HEK293 (cell line): ENCODE results near the gene ERCC3.

Experiments used
- CTCF ChIP-seq: fragments of 450-650 bp; formaldehyde crosslinking; IDR thresholded peaks from 2 replicates; pipeline ENCODE4 v1.5.1; 2016; ENCODE audit warnings: missing biosample characterization, missing genetic modification characterization
- REST ChIP-seq: fragments of 450-650 bp; formaldehyde crosslinking; IDR thresholded peaks from 2 replicates; pipeline ENCODE4 v1.5.1; 2016; ENCODE audit warnings: missing biosample characterization, missing genetic modification characterization
- TRIM28 ChIP-seq: IDR thresholded peaks from 2 replicates; pipeline ENCODE4 v1.6.1; 2011; ENCODE audit warnings: low read length, control low read depth, borderline replicate concordance
- YY1 ChIP-seq: fragments of 450-650 bp; formaldehyde crosslinking; IDR thresholded peaks from 2 replicates; pipeline ENCODE4 v1.5.1; 2018; ENCODE audit warnings: missing biosample characterization, missing genetic modification characterization
- ZNF121 ChIP-seq: fragments of 450-650 bp; formaldehyde crosslinking; IDR thresholded peaks from 2 replicates; pipeline ENCODE4 v1.5.1; 2016; ENCODE audit warnings: missing biosample characterization, missing genetic modification characterization
- ZNF138 ChIP-seq: fragments of 450-650 bp; formaldehyde crosslinking; IDR thresholded peaks from 2 replicates; pipeline ENCODE4 v1.5.1; 2016; ENCODE audit warnings: missing biosample characterization, missing genetic modification characterization, borderline replicate concordance
- ZNF362 ChIP-seq: fragments of 450-650 bp; formaldehyde crosslinking; IDR thresholded peaks from 2 replicates; pipeline ENCODE4 v1.5.1; 2016; ENCODE audit warnings: missing biosample characterization, missing genetic modification characterization
- ZNF416 ChIP-seq: fragments of 450-650 bp; formaldehyde crosslinking; IDR thresholded peaks from 2 replicates; pipeline ENCODE4 v1.5.1; 2016; ENCODE audit warnings: missing biosample characterization, missing genetic modification characterization
- ZNF423 ChIP-seq: fragments of 450-650 bp; formaldehyde crosslinking; IDR thresholded peaks from 2 replicates; pipeline ENCODE4 v1.5.1; 2016; ENCODE audit warnings: missing biosample characterization, missing genetic modification characterization
- ZNF521 ChIP-seq: fragments of 450-650 bp; formaldehyde crosslinking; IDR thresholded peaks from 2 replicates; pipeline ENCODE4 v1.5.1; 2017; ENCODE audit warnings: missing biosample characterization, mild to moderate bottlenecking, missing genetic modification characterization
- ZNF580 ChIP-seq: fragments of 450-650 bp; formaldehyde crosslinking; IDR thresholded peaks from 2 replicates; pipeline ENCODE4 v1.5.1; 2016; ENCODE audit warnings: missing biosample characterization, missing genetic modification characterization
- ZNF596 ChIP-seq: fragments of 450-650 bp; IDR thresholded peaks from 2 replicates; pipeline ENCODE4 v1.5.0; 2018; ENCODE audit warnings: missing biosample characterization, mild to moderate bottlenecking, missing genetic modification characterization, moderate library complexity
- ZNF768 ChIP-seq: fragments of 450-650 bp; formaldehyde crosslinking; IDR thresholded peaks from 2 replicates; pipeline ENCODE4 v1.5.1; 2018; ENCODE audit warnings: missing biosample characterization, mild to moderate bottlenecking, missing genetic modification characterization

- TF ChIP-seq ZNF416 (tag by site-specific recombination), result no peak
- no peak for TF ChIP-seq ZNF580 (tag by site-specific recombination)
- TF ChIP-seq ZNF596 (tag by site-specific recombination), result no peak
- TF ChIP-seq CTCF (tag by site-specific recombination), result no peak
- TF ChIP-seq ZNF121 (tag by site-specific recombination), result no peak
- TF ChIP-seq ZNF423 (tag by site-specific recombination), result no peak
- no peak for TF ChIP-seq ZNF362 (tag by site-specific recombination)
- no peak for TF ChIP-seq ZNF521 (tag by site-specific recombination)
- TF ChIP-seq YY1, result no peak
- no peak for TF ChIP-seq REST (tag by site-specific recombination)
- no peak for TF ChIP-seq TRIM28
- TF ChIP-seq ZNF138, result no peak
- TF ChIP-seq ZNF768 (tag by site-specific recombination), result no peak
Observed at GRCh38 chr2:127321303-127321702, 27.4 kb upstream of the ERCC3 start.
